HG02938 (cell line): Measurements from ENCODE around the gene NIN.
"Not testable (repeated sequence)": the region's sequence is repeated elsewhere in the genome, so short reads cannot be mapped to it uniquely, and the experiment has no call there.

ENCODE experiments used
- ATAC-seq: cut with Tn5 transposase; IDR thresholded peaks from one replicate; pipeline ENCODE4 v1.9.1; 2021; ENCODE audit warnings: mild to moderate bottlenecking, moderate library complexity; ENCODE audit not compliant: unreplicated experiment

The NIN gene

DNA sequence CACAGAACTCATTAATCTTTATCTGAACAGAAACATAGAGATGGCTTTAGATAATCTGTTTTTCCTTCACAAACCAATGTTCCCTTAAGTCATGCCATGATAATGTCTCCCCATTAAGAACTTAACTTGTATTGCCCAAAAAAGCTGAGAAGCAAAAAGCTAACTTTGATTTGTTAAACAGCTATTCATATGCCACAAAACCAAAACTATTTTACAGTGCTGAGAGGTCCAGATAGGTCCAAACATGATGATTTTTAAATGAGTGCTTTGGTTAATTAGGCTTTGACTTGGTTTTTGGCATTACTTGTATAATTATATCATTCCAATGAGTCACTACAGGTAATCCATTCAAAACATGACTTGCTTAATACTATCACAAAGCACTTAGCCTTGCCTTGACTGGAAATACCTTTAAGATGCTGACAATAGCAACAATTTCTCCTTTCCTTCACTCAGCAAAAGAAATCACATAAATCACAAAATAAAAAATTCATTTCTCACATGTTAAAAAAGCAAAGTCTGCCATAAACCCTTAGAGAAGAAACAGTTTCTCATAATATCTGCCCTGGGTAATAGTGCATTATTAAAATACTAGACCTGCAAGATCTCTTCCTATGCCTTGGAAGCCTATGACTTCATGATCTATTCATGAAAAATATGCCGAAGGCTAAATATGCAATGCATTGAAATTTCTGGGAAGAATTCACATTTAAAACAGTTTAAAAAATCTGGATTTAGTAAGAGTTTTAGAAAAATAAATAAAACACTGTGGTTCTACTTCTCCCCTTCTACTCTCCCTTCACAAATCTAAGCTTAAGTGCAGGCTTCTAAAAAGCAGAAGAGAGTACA lies 110.8 kb downstream of the NIN start:
- no peak for ATAC-seq

DNA sequence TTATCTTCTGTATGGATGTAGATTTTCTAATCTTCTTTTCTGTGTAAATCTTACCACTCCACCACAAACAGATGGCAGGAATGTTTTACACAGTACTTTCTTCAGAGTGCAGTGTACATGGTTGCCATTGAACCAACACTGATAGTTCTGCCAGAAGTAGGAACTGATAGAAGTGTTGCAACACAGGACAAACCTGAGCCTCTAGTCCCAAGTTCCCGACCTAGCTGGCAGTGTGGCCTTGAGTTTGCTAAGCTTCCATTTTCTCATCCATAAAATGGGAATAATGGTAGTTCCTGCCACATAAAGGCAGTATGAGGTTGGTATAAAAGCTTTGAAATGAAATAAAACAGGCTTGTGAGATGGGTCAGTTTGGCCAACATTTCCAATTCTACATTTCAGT lies 112.0 kb downstream of the NIN start:
- no peak for ATAC-seq

DNA sequence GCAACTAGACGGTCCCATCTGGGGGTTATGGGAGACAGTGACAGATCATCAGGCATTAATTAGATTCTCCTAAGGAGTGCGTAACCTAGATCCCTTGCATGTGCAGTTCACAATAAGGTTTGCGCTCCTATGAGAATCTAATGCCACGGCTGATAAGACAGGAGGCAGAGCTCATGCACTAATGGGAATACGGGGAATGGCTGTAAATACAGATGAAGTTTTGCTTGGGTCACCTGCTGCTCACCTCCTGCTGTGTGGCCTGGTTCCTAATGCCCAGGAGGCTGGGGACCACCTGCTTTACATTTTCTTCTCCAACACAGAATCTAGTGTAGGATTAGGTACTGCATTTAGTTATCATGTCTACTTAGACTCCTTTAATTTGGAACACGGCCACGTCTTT lies 113.2 kb downstream of the NIN start:
- no peak for ATAC-seq

DNA sequence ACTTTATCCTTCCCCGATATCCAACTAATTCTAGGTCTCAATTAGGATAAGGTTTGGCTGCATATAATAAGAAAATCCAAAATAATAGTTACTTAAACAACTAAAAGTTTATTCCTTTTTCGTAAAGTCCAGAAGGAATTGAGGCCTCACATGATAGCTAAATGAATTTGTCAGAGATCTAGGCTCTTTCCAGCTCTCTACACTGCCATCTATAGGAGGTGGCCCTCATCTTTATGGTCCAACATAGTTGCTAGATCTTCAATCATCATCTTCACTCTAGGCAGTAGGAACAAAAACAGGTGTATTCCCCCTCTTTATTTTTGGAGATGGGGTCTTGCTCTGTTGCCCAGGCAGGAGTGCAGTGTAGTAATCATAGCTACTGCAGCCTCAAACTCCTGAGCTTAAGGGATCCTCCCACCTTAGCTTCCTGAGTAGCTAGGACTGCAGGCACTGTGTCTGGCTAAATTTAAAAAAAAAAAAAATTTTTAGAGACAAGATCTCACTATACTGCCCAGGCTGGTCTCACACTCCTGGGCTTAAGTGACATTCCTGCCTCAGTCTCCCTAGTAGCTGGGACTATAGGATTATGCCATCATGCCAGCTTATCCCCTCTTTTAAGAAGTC lies 116.4 kb downstream of the NIN start:
- ATAC-seq: no peak

DNA sequence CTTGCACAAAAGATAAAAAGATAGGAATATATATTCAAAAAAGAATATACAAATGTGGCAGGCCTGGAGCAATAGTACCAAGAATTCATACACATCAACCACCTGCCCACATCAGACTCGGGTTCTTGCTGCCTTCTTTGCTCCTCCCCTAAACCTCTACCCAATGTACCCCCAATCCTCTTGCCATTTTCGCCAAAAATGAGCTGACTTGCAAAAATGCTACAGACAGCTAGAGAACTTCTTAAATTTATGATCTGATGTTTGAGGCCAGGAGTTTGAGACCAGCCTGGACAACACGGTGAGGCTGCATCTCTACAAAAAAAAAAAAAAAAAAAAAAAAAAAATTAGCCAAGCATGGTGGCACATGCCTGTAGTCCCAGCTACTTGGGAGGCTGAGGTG lies 119.9 kb downstream of the NIN start:
- no peak for ATAC-seq

DNA sequence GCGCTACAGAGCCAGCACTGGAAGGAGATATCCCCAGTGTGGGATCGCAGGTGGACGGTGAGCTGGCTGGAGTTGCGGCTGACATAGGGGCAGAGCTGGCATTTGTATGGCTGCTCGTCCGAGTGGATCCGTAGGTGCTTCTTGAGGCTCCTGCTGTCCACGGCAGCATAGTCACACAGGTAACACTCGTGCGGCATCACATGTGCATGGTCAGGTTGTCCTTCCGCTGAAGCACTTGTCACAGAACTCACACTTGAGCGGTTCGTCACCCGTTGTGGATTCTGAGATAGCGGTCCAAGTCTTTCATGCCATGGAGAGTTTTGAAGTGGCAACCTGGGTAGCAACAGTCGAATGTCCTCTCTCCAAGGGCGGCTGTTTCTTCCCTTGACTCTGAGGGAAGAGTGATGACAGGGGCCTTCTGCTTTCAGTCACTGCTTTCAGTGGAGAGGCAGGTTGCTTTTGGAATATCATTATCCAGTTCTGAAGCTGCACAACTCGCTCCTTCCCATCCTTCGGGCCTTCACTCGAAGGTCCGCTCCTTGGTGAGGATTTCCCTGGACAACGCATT lies 125.9 kb downstream of the NIN start:
- ATAC-seq: no peak

DNA sequence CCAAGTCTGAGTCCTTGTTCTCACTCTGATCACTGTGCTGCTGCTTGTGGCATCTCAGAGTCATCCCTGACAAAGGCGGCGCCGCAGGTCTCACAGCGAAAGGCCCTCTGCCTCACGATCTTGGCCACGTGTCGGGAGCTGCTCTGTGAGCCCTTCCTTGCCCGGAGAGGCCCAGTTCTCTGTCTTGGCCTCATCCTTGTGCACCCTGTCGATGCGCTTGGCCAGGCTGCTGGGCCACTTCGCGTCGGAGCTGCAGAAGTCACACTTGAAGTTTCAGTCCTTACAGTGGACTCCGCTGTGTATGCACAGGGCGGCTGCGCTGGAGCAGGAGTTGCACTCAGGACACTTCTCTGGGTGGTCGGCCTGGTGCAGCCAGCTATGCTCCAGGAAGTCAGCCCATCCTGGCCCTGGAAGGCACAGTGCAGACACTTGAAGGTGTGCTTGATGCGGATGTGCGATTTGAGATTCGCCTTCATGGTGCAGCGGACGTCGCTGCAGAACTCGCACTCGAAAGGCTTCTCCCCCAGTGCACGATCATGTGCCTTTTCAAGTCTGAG lies 126.4 kb downstream of the NIN start:
- no peak for ATAC-seq

DNA sequence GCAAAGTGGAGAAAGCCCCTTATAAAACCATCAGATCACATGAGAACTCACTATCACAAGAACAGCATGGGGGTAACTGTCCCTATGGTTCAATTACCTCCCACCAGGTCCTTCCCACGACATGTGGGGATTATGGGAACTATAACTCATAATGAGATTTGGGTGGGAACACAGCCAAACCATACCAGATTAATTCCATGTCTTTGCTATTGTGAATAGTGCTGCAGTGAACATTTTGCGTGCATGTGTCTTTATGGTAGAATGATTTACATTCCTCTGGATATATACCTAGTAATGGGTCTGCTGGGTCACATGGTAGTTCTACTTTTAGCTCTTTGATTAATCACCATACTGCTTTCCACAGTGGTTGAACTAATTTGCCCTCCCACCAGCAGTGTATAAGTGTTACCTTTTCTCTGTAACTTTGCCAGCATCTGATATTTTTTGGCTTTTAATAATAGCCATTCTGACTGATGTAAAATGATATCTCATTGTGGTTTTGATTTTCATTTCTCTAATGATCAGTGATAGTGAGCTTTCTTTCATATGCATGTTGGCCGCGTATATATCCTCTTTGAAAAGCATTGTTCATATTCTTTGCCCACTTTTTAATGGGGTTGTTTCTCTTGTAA lies 133.2 kb downstream of the NIN start:
- no peak for ATAC-seq

DNA sequence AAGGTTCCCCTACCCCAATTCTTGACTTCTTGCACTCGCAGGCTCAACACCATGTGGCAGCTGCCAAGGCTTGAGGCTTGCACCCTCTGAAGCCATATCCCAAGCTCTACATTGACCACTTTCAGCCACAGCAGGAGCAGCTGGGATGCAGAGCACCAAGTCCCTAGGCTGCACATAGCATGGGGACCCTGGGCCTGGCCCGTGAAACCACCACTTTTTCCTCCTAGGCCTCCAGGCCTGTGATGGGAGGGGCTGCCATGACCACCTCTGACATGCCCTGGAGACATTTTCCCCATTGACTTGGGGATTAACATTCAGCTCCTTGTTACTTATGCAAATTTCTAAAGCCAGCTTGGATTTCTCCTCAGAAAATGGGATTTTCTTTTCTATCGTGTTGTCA lies 136.7 kb downstream of the NIN start:
- not testable (repeated sequence) for ATAC-seq

DNA sequence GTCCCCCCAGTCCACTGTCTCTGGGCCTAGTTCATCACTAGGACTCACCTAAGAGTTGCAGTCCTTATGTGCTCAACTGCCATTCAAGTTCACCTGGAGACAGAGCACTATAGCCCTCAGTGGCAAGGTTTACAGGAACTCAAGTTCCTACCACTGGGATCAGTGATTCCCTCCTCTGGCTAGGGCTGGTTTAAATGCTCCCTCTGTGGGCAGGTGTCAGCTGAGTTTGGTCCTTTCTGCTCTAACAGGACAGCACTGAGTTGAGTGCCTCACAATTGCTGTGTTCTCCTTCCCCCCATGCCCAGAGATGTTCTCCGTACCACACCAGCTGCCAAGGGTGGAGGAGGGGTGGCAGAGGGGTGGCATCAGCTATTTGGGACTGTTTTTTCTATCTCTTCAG lies 142.1 kb downstream of the NIN start:
- no peak for ATAC-seq

DNA sequence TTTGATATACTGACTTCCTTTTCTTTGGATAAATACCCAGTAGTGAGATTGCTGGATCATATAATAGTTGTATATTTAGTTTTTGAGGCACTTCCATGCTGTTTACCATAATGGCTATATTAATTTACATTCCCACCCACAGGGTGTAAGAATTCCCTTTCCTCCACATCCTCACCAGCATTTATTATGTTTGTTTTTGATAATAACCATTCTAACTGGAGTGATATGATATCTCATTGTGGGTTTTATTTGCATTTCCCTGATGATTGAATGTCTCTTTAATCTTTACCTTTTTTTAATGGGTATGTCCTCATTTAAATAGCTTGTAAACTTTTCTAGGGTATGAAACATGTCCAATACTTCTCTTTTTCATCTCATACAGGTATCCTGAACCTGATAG lies 151.3 kb downstream of the NIN start:
- ATAC-seq: no peak

DNA sequence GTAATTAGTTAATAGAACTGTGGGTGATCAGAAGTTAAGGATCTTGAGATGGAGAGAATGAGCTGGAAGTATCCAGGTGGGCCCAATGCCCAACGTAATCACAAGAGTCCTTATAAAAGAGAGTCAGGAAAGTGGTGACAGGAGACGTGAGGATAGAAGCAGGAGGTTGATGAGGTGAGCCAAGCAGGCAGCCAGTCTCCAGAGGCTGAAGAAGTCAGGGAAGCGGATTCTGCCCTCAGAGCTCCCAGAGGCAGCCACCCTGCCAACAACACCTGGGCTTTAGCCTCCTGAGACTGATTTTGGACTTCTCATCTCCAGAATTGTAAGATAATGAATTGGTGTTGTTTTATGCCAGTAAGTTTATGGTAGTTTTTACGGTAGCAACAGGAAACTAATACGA lies 152.8 kb downstream of the NIN start:
- ATAC-seq: no peak

DNA sequence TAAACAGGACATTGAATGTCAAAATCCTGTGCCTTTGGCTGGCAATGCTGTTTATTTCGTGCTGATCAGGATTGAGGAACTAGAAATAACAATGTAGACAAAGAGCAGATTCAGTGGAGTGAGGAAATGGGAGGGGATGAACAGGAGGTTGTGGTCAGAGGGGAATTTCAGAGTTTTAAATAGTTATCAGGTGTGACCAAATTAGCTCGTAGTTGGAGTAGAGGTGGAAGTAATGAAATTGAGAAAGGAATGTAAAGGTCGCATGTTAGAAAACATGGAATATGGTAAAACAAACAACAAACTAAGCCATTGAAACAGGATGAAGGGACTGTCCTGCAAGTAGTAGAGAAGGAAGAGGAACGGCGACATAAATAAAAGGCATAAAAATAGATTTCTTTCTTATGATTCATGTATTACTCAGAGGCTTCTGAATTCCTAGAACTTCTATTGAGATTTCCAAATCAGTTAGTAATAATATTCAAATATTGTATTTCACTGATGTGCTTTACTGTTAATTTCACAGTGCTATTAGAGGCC lies 153.4 kb downstream of the NIN start:
- ATAC-seq: no peak

DNA sequence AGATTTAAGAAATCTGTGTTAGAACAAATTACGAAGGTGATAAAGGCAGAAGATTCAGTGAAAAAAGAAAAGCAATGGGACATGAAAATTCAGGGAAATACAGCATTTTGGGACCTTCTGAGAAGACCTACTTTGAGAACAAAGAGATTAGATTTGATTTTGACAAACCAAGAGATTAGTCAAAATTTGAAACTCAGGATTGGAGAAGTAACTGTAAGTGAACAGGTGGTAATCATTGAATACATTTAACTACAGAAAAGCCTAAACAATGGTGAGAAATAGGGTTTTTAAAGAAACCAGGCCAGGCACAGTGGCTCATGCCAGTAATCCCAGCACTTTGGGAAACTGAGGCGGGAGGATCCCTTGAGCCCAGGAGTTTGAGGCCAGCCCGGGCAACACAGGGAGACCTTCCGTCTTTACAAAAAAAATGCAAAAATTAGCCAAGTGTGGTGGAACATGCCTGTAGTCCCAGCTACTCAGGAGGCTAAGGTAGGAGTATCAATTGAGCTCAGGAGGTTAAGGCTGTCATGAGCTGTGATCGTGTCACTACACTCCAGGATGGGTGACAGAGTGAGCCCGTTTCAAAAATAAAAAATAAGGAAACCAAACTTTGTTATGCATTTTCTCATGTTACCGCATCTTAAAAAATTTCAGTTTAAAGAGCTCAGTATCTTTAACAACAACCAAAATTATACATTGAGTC lies 154.0 kb downstream of the NIN start:
- ATAC-seq: no peak

DNA sequence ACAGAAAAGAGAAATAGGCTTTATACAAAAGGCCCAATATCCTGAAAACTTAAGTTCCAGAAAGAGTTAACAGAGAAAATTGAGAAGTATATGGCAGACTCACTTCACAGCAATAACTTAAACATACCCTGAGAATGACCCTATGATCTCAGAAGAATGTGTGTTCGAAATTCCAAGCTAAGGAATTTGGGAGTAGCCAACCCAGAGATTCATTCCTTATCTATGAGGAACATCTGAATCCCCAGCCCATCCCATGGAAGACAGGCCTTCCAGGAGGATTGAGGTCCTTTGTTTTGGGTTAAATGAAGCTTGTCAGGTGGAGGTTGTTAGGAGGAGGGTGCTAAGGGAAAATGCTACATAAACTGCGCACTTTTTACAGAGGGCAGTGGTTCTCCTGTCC lies 155.4 kb downstream of the NIN start:
- ATAC-seq: no peak

DNA sequence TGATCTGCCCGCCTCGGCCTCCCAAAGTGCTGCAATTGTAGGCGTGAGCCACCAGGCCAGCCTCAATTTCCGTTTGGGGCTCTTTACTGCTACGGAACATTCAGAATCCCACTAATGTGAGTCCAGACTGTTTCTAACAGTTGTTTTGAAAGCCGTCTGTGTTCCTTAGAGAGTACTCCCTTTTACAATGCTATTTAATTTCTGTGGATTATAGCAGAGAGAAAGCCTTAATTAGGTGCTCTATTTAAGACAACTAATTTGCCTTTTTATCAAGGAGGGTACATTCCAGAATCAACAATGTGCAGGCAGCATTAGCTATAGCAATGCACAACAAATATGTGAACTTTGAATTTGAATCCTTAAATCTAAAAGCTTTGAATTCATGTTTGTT lies 160.1 kb downstream of the NIN start:
- no peak for ATAC-seq

DNA sequence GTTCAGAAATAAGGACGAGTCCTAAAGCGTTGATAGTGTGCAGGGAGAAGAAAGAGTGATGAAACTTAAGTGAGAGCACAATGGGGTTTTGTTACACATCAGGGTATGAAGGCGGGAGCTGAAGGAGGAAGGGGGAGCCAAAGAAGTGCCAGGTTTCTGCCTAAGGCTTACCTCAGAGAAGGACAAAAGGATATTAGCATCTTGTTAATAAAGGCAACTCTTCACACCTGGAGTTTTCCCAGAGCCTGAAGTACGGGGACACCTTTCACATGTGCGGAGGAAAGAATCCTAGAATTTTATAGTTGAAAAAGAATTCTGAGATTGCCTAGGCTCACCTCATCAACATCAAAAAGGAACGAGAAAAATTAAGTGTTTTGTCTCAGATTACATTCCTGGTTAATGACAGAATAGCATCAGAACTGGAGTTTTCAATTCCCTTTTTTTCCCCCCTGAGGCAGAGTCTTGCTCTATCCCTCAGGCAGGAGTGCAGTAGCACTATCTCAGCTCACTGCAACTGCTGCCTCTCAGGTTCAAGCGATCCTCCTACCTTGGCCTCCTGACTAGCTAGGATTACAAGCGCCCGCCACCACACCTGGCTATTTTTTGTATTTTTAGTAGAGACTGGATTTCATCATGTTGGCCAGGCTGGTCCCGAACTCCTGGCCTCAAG lies 160.6 kb downstream of the NIN start:
- ATAC-seq: no peak
